ENCODE data around the gene SCGB2A2. TPM values are rescaled to one million over a fixed set of nuclear protein-coding genes. Genes with fewer than 3 reads are reported as not detected.

Gene SCGB2A2
- total and polyA plus RNA-seq, 12 donors, result not detected

- H3K36me3 ChIP-seq (replicated peaks in 1 of 2), result no peaks in the 10 kb centered on the region
- peaks cover 4% of the 10 kb centered on the region for H3K27me3 ChIP-seq
- H3K9me3 ChIP-seq (replicated peaks in 1 of 3), result no peaks in the 10 kb centered on the region
- intact Hi-C loops (cut with DNase I), result no loop called here
- no peak for DNase-seq
- TF ChIP-seq CTCF (IDR thresholded peaks at IDR 0.05), result no peak
- no peak for TF ChIP-seq POLR2A (IDR thresholded peaks at IDR 0.05)
- no peak overlapping the region for H3K27ac ChIP-seq
- H3K4me1 ChIP-seq (replicated peaks in 1 of 2), result no peaks in the 10 kb centered on the region
- 73 to 91% (median 85%) methylated on average over 1 of the region's 1 CpG for WGBS, 4 donors
- no peak overlapping the region for H3K4me3 ChIP-seq
Observed at GRCh38 chr11:62267050-62267449, 2.9 kb upstream of the SCGB2A2 start.

- Histone ChIP-seq H3K27me3 (peaks cover 4% of the 10 kb centered on the region), H3K4me3 (no peak overlapping the region), H3K4me1 (replicated peaks in 1 of 2) (no peaks in the 10 kb centered on the region), H3K27ac (no peak overlapping the region), H3K9me3 (replicated peaks in 1 of 3) (no peaks in the 10 kb centered on the region), H3K36me3 (replicated peaks in 1 of 2) (no peaks in the 10 kb centered on the region)
- intact Hi-C loops (cut with DNase I), result no loop called here
- TF ChIP-seq CTCF (IDR thresholded peaks at IDR 0.05), result no peak
- no peak for TF ChIP-seq POLR2A (IDR thresholded peaks at IDR 0.05)
- no peak for DNase-seq
- WGBS, 4 donors, result 79 to 94% (median 84%) methylated on average over 3 of the region's 3 CpGs
Observed at GRCh38 chr11:62267576-62267975, 2.4 kb upstream of the SCGB2A2 start.

- no peaks in the 10 kb centered on the region for H3K4me1 ChIP-seq (replicated peaks in 1 of 2)
Observed at GRCh38 chr11:62273284-62273683, 3.3 kb downstream of the SCGB2A2 start.

GRCh38 chr11:62273789-62274275 is 3.9 kb downstream of the SCGB2A2 start:
- H3K9me3 ChIP-seq (replicated peaks in 1 of 3), result no peaks in the 10 kb centered on the region
- peaks cover 4% of the 10 kb centered on the region for H3K27me3 ChIP-seq
- no peak overlapping the region for H3K27ac ChIP-seq
- no peak overlapping the region for H3K4me3 ChIP-seq
- no peaks in the 10 kb centered on the region for H3K36me3 ChIP-seq (replicated peaks in 1 of 2)
- 78 to 86% (median 81%) methylated on average over 4 to 7 of the region's 7 CpGs for WGBS, 4 donors
- no peak for DNase-seq
- TF ChIP-seq POLR2A (IDR thresholded peaks at IDR 0.05) (no peak), CTCF (IDR thresholded peaks at IDR 0.05) (no peak)
- no peaks in the 10 kb centered on the region for H3K4me1 ChIP-seq (replicated peaks in 1 of 2)
- intact Hi-C loops (cut with DNase I), result no loop called here

More at GRCh38 chr11:62273284-62273683, 3.3 kb downstream of the SCGB2A2 start:
- no peak for DNase-seq
- no peak overlapping the region for H3K4me3 ChIP-seq
- peaks cover 4% of the 10 kb centered on the region for H3K27me3 ChIP-seq
- WGBS, 4 donors, result 73 to 86% (median 81%) methylated on average over 5 of the region's 5 CpGs
- TF ChIP-seq CTCF (IDR thresholded peaks at IDR 0.05), result no peak
- TF ChIP-seq POLR2A (IDR thresholded peaks at IDR 0.05), result no peak
- no peak overlapping the region for H3K27ac ChIP-seq
- no peaks in the 10 kb centered on the region for H3K36me3 ChIP-seq (replicated peaks in 1 of 2)
- intact Hi-C loops (cut with DNase I), result no loop called here
- no peaks in the 10 kb centered on the region for H3K9me3 ChIP-seq (replicated peaks in 1 of 3)
